ENCODE measurements around the gene CAST. TPM values are rescaled to one million over a fixed set of nuclear protein-coding genes. Genes with fewer than 3 reads are reported as not detected.

Gene CAST
- polyA plus RNA-seq, 1 experiment: 191 TPM

- no peaks in the 10 kb centered on the region for H3K27me3 ChIP-seq (ENCODE audit: control insufficient read depth, insufficient read depth, low read length)
- POLR2A ChIA-PET: no interaction called here
- CTCF ChIA-PET: interaction anchor here (1.6 kb wide), 1 partner anchor 37 kb away, joined by 9 read pairs; no protein-coding TSS in a partner anchor
- DNase-seq (ENCODE audit: low read depth, low spot score): no peak
- TF ChIP-seq CTCF (IDR thresholded peaks at IDR 0.05; ENCODE audit: low read depth, low read length): no peak
- H3K27ac ChIP-seq (ENCODE audit: low read depth, low read length): no peak overlapping the region
- no peak overlapping the region for H3K4me3 ChIP-seq (ENCODE audit: low read depth, low read length)
- no peaks in the 10 kb centered on the region for H3K9me3 ChIP-seq (ENCODE audit: control insufficient read depth, insufficient read depth, low read length)
Observed at GRCh38 chr5:96716007-96716406, 53.8 kb downstream of the CAST start.

- H3K9me3 ChIP-seq (ENCODE audit: control insufficient read depth, insufficient read depth, low read length): no peaks in the 10 kb centered on the region
- no peak overlapping the region for H3K27ac ChIP-seq (ENCODE audit: low read depth, low read length)
- H3K4me3 ChIP-seq (ENCODE audit: low read depth, low read length): no peak overlapping the region
- no peaks in the 10 kb centered on the region for H3K27me3 ChIP-seq (ENCODE audit: control insufficient read depth, insufficient read depth, low read length)
- DNase-seq (ENCODE audit: low read depth, low spot score): no peak
- TF ChIP-seq CTCF (IDR thresholded peaks at IDR 0.05; ENCODE audit: low read depth, low read length): no peak
- ChIA-PET POLR2A (no interaction called here), CTCF (interaction anchor here (0.9 to 1.6 kb wide), 2 partner anchors 29 to 36 kb away, joined by 4 to 9 read pairs; no protein-coding TSS in a partner anchor)
Observed at GRCh38 chr5:96716716-96717115, 54.5 kb downstream of the CAST start.

GRCh38 chr5:96717874-96718273 is 55.7 kb downstream of the CAST start:
- no peaks in the 10 kb centered on the region for H3K27me3 ChIP-seq (ENCODE audit: control insufficient read depth, insufficient read depth, low read length)
- DNase-seq (ENCODE audit: low read depth, low spot score): no peak
- ChIA-PET CTCF (no interaction called here), POLR2A (no interaction called here)
- TF ChIP-seq CTCF (IDR thresholded peaks at IDR 0.05; ENCODE audit: low read depth, low read length): no peak
- no peaks in the 10 kb centered on the region for H3K9me3 ChIP-seq (ENCODE audit: control insufficient read depth, insufficient read depth, low read length)
- no peak overlapping the region for H3K4me3 ChIP-seq (ENCODE audit: low read depth, low read length)
- H3K27ac ChIP-seq (ENCODE audit: low read depth, low read length): no peak overlapping the region

- TF ChIP-seq CTCF (IDR thresholded peaks at IDR 0.05; ENCODE audit: low read depth, low read length): no peak
- Histone ChIP-seq H3K4me3 (ENCODE audit: low read depth, low read length) (no peak overlapping the region), H3K9me3 (ENCODE audit: control insufficient read depth, insufficient read depth, low read length) (no peaks in the 10 kb centered on the region), H3K27ac (ENCODE audit: low read depth, low read length) (no peak overlapping the region), H3K27me3 (ENCODE audit: control insufficient read depth, insufficient read depth, low read length) (no peaks in the 10 kb centered on the region)
- ChIA-PET CTCF (interaction anchor here (2.0 kb wide), 1 partner anchor 31 kb away, joined by 5 read pairs; no protein-coding TSS in a partner anchor), POLR2A (no interaction called here)
- no peak for DNase-seq (ENCODE audit: low read depth, low spot score)
Observed at GRCh38 chr5:96718635-96719077, 56.5 kb downstream of the CAST start.

GRCh38 chr5:96720408-96720807 is 58.2 kb downstream of the CAST start:
- Histone ChIP-seq H3K9me3 (ENCODE audit: control insufficient read depth, insufficient read depth, low read length) (no peaks in the 10 kb centered on the region), H3K4me3 (ENCODE audit: low read depth, low read length) (no peak overlapping the region), H3K27ac (ENCODE audit: low read depth, low read length) (no peak overlapping the region), H3K27me3 (ENCODE audit: control insufficient read depth, insufficient read depth, low read length) (no peaks in the 10 kb centered on the region)
- CTCF ChIA-PET: interaction anchor here (0.8 to 2.0 kb wide), 6 partner anchors 10 to 374 kb away, joined by 5 to 7 read pairs (median 5); no protein-coding TSS in a partner anchor
- peak; percentile 25; the same call in 1 of the 2 replicates for TF ChIP-seq CTCF (IDR thresholded peaks at IDR 0.05; ENCODE audit: low read depth, low read length)
- DNase-seq (ENCODE audit: low read depth, low spot score): no peak
- POLR2A ChIA-PET: no interaction called here

All from AG04450 (cell line).